Smooth muscle cell of the brain vasculature (primary cell): Measurements from ENCODE around the gene ADCY5.

ENCODE experiments used
- DNase-seq: peaks from one replicate; pipeline ENCODE4 v3.0.0-alpha.2; 2012; ENCODE audit warnings: low read depth, low spot score

Gene ADCY5

GRCh38 chr3:123406598-123406997 is 42.3 kb downstream of the ADCY5 start:
- DNase-seq, result no peak

GRCh38 chr3:123405936-123406510 is 42.9 kb downstream of the ADCY5 start:
- no peak for DNase-seq

GRCh38 chr3:123405021-123405420 is 43.9 kb downstream of the ADCY5 start:
- no peak for DNase-seq

GRCh38 chr3:123404391-123404790 is 44.5 kb downstream of the ADCY5 start:
- no peak for DNase-seq

GRCh38 chr3:123401836-123402530 is 46.9 kb downstream of the ADCY5 start:
- no peak for DNase-seq

GRCh38 chr3:123400169-123400568 is 48.7 kb downstream of the ADCY5 start:
- DNase-seq, result no peak

GRCh38 chr3:123399653-123400052 is 49.2 kb downstream of the ADCY5 start:
- no peak for DNase-seq

- no peak for DNase-seq
Measured at GRCh38 chr3:123397921-123398785, 50.7 kb downstream of the ADCY5 start.

- no peak for DNase-seq
Measured at GRCh38 chr3:123397050-123397590, 51.8 kb downstream of the ADCY5 start.

- no peak for DNase-seq
Measured at GRCh38 chr3:123396171-123397049, 52.5 kb downstream of the ADCY5 start.

GRCh38 chr3:123395235-123395634 is 53.7 kb downstream of the ADCY5 start:
- DNase-seq, result no peak

GRCh38 chr3:123394391-123395020 is 54.4 kb downstream of the ADCY5 start:
- no peak for DNase-seq

GRCh38 chr3:123392871-123393620 is 55.8 kb downstream of the ADCY5 start:
- no peak for DNase-seq

GRCh38 chr3:123392368-123392767 is 56.5 kb downstream of the ADCY5 start:
- DNase-seq, result no peak

- no peak for DNase-seq
Measured at GRCh38 chr3:123390865-123391600, 57.9 kb downstream of the ADCY5 start.

- DNase-seq, result no peak
Measured at GRCh38 chr3:123389628-123389918, 59.3 kb downstream of the ADCY5 start.

- DNase-seq, result no peak
Measured at GRCh38 chr3:123388811-123389627, 59.9 kb downstream of the ADCY5 start.

- DNase-seq, result no peak
Measured at GRCh38 chr3:123388042-123388441, 60.8 kb downstream of the ADCY5 start.

GRCh38 chr3:123387532-123387931 is 61.4 kb downstream of the ADCY5 start:
- DNase-seq, result no peak
